Erythroblast (primary cell): ENCODE data around the gene PIGP.

Source experiments
- GATA1 ChIP-seq: IDR thresholded peaks from 2 replicates; pipeline ENCODE4 v1.6.1; 2011; ENCODE audit warnings: low read depth, mild to moderate bottlenecking, control low read depth, low read length, moderate library complexity
- POLR2A ChIP-seq: IDR thresholded peaks from 2 replicates; pipeline ENCODE4 v1.6.1; 2011; ENCODE audit warnings: mild to moderate bottlenecking, low read length

GRCh38 chr21:37082856-37083528, 10.1 kb upstream of the PIGP start:
- TF ChIP-seq POLR2A, result no peak
- no peak for TF ChIP-seq GATA1
